ENCODE data around the gene CARD11. TPM values are rescaled to one million over a fixed set of nuclear protein-coding genes. Genes with fewer than 3 reads are reported as not detected.
"Not testable (repeated sequence)": the region's sequence is repeated elsewhere in the genome, so short reads cannot be mapped to it uniquely, and the experiment has no call there.

CARD11 gene
- total and polyA plus RNA-seq, 5 donors from 2014 or later, result 7.1 to 118 (median 10.8) TPM

DNA sequence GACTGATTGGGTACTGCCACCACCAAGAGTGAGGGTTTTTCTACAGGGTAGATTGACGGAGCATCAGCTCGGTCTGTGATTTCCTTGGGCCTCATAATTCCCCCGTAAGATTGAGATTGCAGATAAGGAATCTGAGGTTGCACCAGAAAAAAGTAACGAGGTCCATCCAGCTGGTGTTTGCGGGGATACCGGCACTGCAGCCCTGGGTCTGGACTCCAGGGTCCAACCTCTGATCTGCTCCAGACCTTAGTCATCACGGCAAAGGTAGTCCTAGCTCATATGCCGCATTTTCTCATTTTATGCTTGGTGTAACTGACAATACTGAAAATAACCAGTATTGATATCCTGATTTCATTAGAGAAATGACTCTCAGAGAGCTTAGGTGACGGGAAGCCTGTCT is 3.9 kb downstream of the CARD11 start:
- Mint-ChIP-seq H3K4me1 (peaks cover 22 to 75% (median 49%) of the 10 kb centered on the region in 4 donors), H3K27me3 (no peaks in the 10 kb centered on the region), H3K27ac (peak overlapping the region; percentile 65 to 89 (median 85)), H3K9me3 (peaks cover 0 to 2% (median 0%) of the 10 kb centered on the region in 7 donors), H3K36me3 (peaks cover 28% of the 10 kb centered on the region), H3K4me3 (peak overlapping the region; percentile 71 to 98 (median 87))
- ATAC-seq (ENCODE audit: low read depth in 2 of 2) (no peak), DNase-seq (no peak)
- H3K4me3 ChIP-seq (ENCODE audit: low read depth, low read length), result peak overlapping the region; percentile 26
- no peaks in the 10 kb centered on the region for H3K9me3 ChIP-seq (ENCODE audit: control insufficient read depth in 2 of 2, low read length in 2 of 2)
- peaks cover 7% of the 10 kb centered on the region for H3K36me3 ChIP-seq (ENCODE audit: control insufficient read depth, insufficient read depth, low read length)
- H3K27ac ChIP-seq (ENCODE audit: insufficient read depth, low read length, poor library complexity, severe bottlenecking), result no peak overlapping the region
- no peaks in the 10 kb centered on the region for H3K27me3 ChIP-seq (ENCODE audit: control insufficient read depth, insufficient read depth, low read length)
- peaks cover 55% of the 10 kb centered on the region for H3K4me1 ChIP-seq (ENCODE audit: control insufficient read depth, insufficient read depth, low read length, poor library complexity, severe bottlenecking)

DNA sequence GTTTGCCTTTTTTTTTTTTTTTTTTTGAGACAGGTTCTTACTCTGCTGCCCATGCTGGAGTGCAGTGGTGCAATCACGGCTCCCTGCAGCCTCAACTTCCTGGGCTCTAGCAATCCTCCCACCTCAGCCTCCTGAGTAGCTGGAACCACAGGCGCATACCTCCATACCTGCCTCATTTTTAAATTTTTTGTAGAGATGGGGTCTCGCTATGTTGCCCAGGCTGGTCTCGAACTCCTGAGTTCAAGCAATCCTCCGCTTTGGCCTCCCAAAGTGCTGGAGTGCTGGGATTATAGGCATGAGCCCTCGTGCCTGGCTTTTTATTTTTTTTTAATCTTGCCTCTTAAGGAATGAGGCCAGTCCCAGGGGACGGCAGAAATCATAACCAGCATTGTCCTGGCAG is 5.7 kb downstream of the CARD11 start:
- peaks cover 45% of the 10 kb centered on the region for H3K4me1 ChIP-seq (ENCODE audit: control insufficient read depth, insufficient read depth, low read length, poor library complexity, severe bottlenecking)

DNA sequence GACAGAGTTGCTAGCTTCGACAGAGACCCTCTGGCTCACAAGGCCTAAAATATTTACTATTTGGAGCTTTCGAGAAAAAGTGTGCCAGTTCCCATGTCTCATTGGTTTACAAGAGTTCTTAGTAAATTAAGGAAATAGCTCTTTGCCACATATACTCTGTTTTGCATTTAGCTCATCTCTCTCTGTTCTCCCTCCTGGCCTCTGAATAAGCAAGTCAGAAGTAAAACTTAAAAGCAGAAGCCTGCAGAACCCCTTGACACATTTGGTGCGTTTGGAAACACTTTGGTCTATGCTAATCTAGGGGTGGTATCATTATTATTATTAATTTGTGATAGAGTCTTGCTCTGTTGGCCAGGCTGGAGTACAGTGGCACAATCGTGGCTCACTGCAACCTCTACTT is 6.4 kb downstream of the CARD11 start:
- peak overlapping the region in 1 of 4 donors; percentile 76 for H3K4me3 Mint-ChIP-seq
- Histone ChIP-seq H3K9me3 (ENCODE audit: control insufficient read depth in 2 of 2, low read length in 2 of 2) (no peaks in the 10 kb centered on the region), H3K4me3 (ENCODE audit: low read depth, low read length) (no peak overlapping the region), H3K27me3 (ENCODE audit: control insufficient read depth, insufficient read depth, low read length) (no peaks in the 10 kb centered on the region), H3K4me1 (ENCODE audit: control insufficient read depth, insufficient read depth, low read length, poor library complexity, severe bottlenecking) (peaks cover 37% of the 10 kb centered on the region), H3K27ac (ENCODE audit: insufficient read depth, low read length, poor library complexity, severe bottlenecking) (no peak overlapping the region), H3K36me3 (ENCODE audit: control insufficient read depth, insufficient read depth, low read length) (peaks cover 17% of the 10 kb centered on the region)
- peaks cover 0 to 2% (median 0%) of the 10 kb centered on the region in 7 donors for H3K9me3 Mint-ChIP-seq
- H3K36me3 Mint-ChIP-seq, result peaks cover 42% of the 10 kb centered on the region
- H3K4me1 Mint-ChIP-seq, result peaks cover 29 to 72% (median 54%) of the 10 kb centered on the region in 4 donors
- H3K27ac Mint-ChIP-seq, result peak overlapping the region in 2 of 3 donors; percentile 70 to 76
- H3K27me3 Mint-ChIP-seq, result no peaks in the 10 kb centered on the region
- no peak for ATAC-seq (ENCODE audit: low read depth in 2 of 2)
- DNase-seq, result no peak

More for the DNA sequence above, 5.7 kb downstream of the CARD11 start:
- not testable (repeated sequence) for H3K27me3 ChIP-seq (ENCODE audit: control insufficient read depth, insufficient read depth, low read length); ATAC-seq (ENCODE audit: low read depth in 2 of 2); DNase-seq; H3K9me3 ChIP-seq (ENCODE audit: control insufficient read depth in 2 of 2, low read length in 2 of 2); H3K9me3 Mint-ChIP-seq; H3K4me3 ChIP-seq (ENCODE audit: low read depth, low read length); H3K27me3 Mint-ChIP-seq; H3K27ac ChIP-seq (ENCODE audit: insufficient read depth, low read length, poor library complexity, severe bottlenecking)
- peaks cover 36% of the 10 kb centered on the region for H3K36me3 Mint-ChIP-seq
- peak overlapping the region in 1 of 4 donors; percentile 72 for H3K4me3 Mint-ChIP-seq
- peaks cover 17% of the 10 kb centered on the region for H3K36me3 ChIP-seq (ENCODE audit: control insufficient read depth, insufficient read depth, low read length)
- H3K27ac Mint-ChIP-seq, result peak overlapping the region in 2 of 3 donors; percentile 63 to 70
- H3K4me1 Mint-ChIP-seq, result peaks cover 29 to 73% (median 54%) of the 10 kb centered on the region in 4 donors

DNA sequence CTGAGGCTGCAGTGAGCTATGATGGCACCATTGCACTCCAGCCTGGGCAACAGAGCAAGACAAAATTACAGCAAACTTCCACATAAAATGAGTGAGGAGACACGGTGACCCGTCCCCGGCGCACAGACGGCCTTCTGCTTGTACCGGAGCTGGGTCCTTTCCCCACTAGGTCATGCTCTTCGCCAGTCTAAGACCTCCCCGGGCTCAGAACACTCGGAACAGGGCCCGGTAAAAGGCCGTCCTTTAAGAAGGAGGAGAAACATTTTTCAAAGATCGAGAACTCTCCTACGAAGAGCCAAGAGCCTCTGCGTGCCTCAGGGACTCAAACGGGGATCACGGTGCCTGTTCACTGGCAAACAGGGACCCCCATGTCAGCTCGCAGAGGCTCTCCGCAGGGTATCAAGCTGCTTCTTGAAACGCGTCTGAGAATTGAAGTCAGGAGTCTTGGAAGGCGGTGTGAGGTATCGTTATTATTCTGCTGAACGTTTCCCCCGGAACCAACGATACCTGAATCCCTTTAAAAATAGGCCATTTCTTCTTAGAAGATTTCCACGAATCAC is 9.0 kb downstream of the CARD11 start:
- no peaks in the 10 kb centered on the region for H3K27me3 ChIP-seq (ENCODE audit: control insufficient read depth, insufficient read depth, low read length)
- H3K4me3 Mint-ChIP-seq, result peak overlapping the region in 1 of 4 donors; percentile 6
- ATAC-seq (ENCODE audit: low read depth in 2 of 2), result no peak

DNA sequence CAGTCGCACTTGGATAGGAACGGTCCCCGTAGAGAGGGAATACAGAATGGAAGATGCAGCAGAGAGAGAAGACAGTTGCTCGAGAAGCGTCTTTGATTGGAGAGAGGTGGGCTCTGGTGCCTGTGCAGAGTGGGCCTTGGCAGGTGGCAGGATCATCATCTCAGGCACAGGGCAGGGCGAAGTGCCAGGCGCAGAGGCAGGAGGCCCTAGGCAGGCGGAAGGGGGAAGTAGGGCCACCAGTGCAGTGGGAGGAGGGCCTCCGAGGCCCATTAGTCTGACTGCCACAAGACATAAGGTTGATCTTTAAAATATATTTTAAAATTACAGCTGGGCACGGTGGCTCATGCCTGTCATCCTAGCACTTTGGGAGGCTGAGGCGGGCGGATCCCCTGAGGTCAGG is 10.1 kb downstream of the CARD11 start:
- peaks cover 0 to 2% (median 0%) of the 10 kb centered on the region in 7 donors for H3K9me3 Mint-ChIP-seq

More for the DNA sequence above, 9.0 kb downstream of the CARD11 start:
- Histone ChIP-seq H3K27ac (ENCODE audit: insufficient read depth, low read length, poor library complexity, severe bottlenecking) (no peak overlapping the region), H3K9me3 (ENCODE audit: control insufficient read depth in 2 of 2, low read length in 2 of 2) (no peaks in the 10 kb centered on the region), H3K36me3 (ENCODE audit: control insufficient read depth, insufficient read depth, low read length) (peaks cover 19% of the 10 kb centered on the region), H3K4me3 (ENCODE audit: low read depth, low read length) (no peak overlapping the region), H3K4me1 (ENCODE audit: control insufficient read depth, insufficient read depth, low read length, poor library complexity, severe bottlenecking) (peaks cover 15% of the 10 kb centered on the region)
- Mint-ChIP-seq H3K9me3 (peaks cover 0 to 2% (median 0%) of the 10 kb centered on the region in 7 donors), H3K4me1 (peaks cover 24 to 67% (median 42%) of the 10 kb centered on the region in 4 donors), H3K27me3 (no peaks in the 10 kb centered on the region), H3K36me3 (peaks cover 38% of the 10 kb centered on the region), H3K27ac (no peak overlapping the region)
- DNase-seq, result no peak

DNA sequence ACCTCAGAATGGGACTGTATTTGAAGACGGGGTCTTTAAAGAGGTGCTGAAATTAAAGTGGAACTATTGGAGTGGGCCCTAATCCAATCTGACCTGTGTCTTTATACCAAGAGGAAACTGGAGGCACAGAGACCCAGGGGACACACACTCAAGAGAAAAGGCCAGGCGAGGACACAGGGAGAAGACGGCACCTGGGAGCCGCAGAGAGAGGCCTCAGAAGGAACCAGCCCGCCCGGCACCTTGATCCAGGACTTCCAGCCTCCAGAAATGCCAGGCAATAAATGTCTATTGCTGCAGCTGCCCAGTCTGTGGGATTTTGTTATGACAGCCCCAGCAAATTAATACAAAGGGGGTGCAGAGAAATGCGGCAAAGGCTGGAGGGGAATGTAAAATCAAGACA is 10.5 kb downstream of the CARD11 start:
- Mint-ChIP-seq H3K36me3 (peaks cover 37% of the 10 kb centered on the region), H3K4me1 (peaks cover 23 to 69% (median 43%) of the 10 kb centered on the region in 4 donors), H3K4me3 (peak overlapping the region in 1 of 4 donors; percentile 61), H3K27ac (peak overlapping the region; percentile 2 to 94 (median 70)), H3K27me3 (no peaks in the 10 kb centered on the region), H3K9me3 (peaks cover 0 to 2% (median 0%) of the 10 kb centered on the region in 7 donors)
- no peak for ATAC-seq (ENCODE audit: low read depth in 2 of 2)
- Histone ChIP-seq H3K27ac (ENCODE audit: insufficient read depth, low read length, poor library complexity, severe bottlenecking) (no peak overlapping the region), H3K27me3 (ENCODE audit: control insufficient read depth, insufficient read depth, low read length) (no peaks in the 10 kb centered on the region), H3K4me1 (ENCODE audit: control insufficient read depth, insufficient read depth, low read length, poor library complexity, severe bottlenecking) (peaks cover 9% of the 10 kb centered on the region), H3K36me3 (ENCODE audit: control insufficient read depth, insufficient read depth, low read length) (peaks cover 17% of the 10 kb centered on the region), H3K9me3 (ENCODE audit: control insufficient read depth in 2 of 2, low read length in 2 of 2) (no peaks in the 10 kb centered on the region), H3K4me3 (ENCODE audit: low read depth, low read length) (no peak overlapping the region)
- DNase-seq, result no peak

More for the DNA sequence above, 10.1 kb downstream of the CARD11 start:
- H3K27ac Mint-ChIP-seq, result peak overlapping the region in 2 of 3 donors; percentile 70 to 94
- H3K36me3 Mint-ChIP-seq, result peaks cover 37% of the 10 kb centered on the region
- no peak for DNase-seq
- H3K27me3 ChIP-seq (ENCODE audit: control insufficient read depth, insufficient read depth, low read length), result no peaks in the 10 kb centered on the region
- no peaks in the 10 kb centered on the region for H3K27me3 Mint-ChIP-seq
- H3K4me3 Mint-ChIP-seq, result peak overlapping the region in 1 of 4 donors; percentile 61
- no peak overlapping the region for H3K27ac ChIP-seq (ENCODE audit: insufficient read depth, low read length, poor library complexity, severe bottlenecking)
- no peaks in the 10 kb centered on the region for H3K9me3 ChIP-seq (ENCODE audit: control insufficient read depth in 2 of 2, low read length in 2 of 2)
- peaks cover 19% of the 10 kb centered on the region for H3K36me3 ChIP-seq (ENCODE audit: control insufficient read depth, insufficient read depth, low read length)
- H3K4me1 Mint-ChIP-seq, result peaks cover 23 to 69% (median 43%) of the 10 kb centered on the region in 4 donors
- no peak for ATAC-seq (ENCODE audit: low read depth in 2 of 2)
- no peak overlapping the region for H3K4me3 ChIP-seq (ENCODE audit: low read depth, low read length)
- peaks cover 9% of the 10 kb centered on the region for H3K4me1 ChIP-seq (ENCODE audit: control insufficient read depth, insufficient read depth, low read length, poor library complexity, severe bottlenecking)

DNA sequence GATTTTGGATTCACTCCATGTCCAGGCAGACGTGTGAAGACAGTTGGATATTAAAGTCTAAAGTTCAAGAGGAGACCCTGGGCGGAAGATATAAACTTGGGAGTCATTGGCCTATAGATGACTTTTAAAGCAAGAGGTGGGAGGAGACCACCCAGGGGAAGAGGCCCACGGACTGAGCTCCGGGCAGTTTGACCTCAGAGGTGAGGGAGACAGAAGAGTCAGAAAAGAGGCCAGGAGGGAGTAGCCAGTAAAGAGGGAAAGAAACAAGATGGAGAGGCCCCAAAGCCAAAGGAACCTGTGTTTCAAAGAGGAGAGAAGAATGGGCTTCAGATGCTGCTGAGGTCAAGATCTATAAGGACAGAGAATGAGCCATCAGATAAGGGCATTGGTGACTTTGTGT is 11.4 kb downstream of the CARD11 start:
- Histone ChIP-seq H3K27ac (ENCODE audit: insufficient read depth, low read length, poor library complexity, severe bottlenecking) (no peak overlapping the region), H3K9me3 (ENCODE audit: control insufficient read depth in 2 of 2, low read length in 2 of 2) (no peaks in the 10 kb centered on the region), H3K4me1 (ENCODE audit: control insufficient read depth, insufficient read depth, low read length, poor library complexity, severe bottlenecking) (peaks cover 14% of the 10 kb centered on the region), H3K27me3 (ENCODE audit: control insufficient read depth, insufficient read depth, low read length) (no peaks in the 10 kb centered on the region), H3K4me3 (ENCODE audit: low read depth, low read length) (no peak overlapping the region), H3K36me3 (ENCODE audit: control insufficient read depth, insufficient read depth, low read length) (peaks cover 19% of the 10 kb centered on the region)
- peaks cover 41% of the 10 kb centered on the region for H3K36me3 Mint-ChIP-seq
- H3K4me3 Mint-ChIP-seq, result peak overlapping the region in 3 of 4 donors; percentile 2 to 24 (median 22)
- peaks cover 0 to 4% (median under 1%) of the 10 kb centered on the region in 7 donors for H3K9me3 Mint-ChIP-seq
- H3K27me3 Mint-ChIP-seq, result no peaks in the 10 kb centered on the region
- peak overlapping the region; percentile 2 to 82 (median 74) for H3K27ac Mint-ChIP-seq
- peaks cover 24 to 68% (median 44%) of the 10 kb centered on the region in 4 donors for H3K4me1 Mint-ChIP-seq
- ATAC-seq (ENCODE audit: low read depth in 2 of 2) (no peak), DNase-seq (no peak)
